GM18520 (cell line): ENCODE results near the gene RGL3.
"Not testable (repeated sequence)": the region's sequence is repeated elsewhere in the genome, so short reads cannot be mapped to it uniquely, and the experiment has no call there.

ENCODE experiments used
- ATAC-seq: cut with Tn5 transposase; IDR thresholded peaks from one replicate; pipeline ENCODE4 v1.9.1; 2021; ENCODE audit not compliant: unreplicated experiment

RGL3 gene

GRCh38 chr19:11418549-11419506 is at the start of gene RGL3:
RGL3 (minus strand) TSS chr19:11419314; CDS start chr19:11419278, 36 bp downstream.
- no peak for ATAC-seq

DNA sequence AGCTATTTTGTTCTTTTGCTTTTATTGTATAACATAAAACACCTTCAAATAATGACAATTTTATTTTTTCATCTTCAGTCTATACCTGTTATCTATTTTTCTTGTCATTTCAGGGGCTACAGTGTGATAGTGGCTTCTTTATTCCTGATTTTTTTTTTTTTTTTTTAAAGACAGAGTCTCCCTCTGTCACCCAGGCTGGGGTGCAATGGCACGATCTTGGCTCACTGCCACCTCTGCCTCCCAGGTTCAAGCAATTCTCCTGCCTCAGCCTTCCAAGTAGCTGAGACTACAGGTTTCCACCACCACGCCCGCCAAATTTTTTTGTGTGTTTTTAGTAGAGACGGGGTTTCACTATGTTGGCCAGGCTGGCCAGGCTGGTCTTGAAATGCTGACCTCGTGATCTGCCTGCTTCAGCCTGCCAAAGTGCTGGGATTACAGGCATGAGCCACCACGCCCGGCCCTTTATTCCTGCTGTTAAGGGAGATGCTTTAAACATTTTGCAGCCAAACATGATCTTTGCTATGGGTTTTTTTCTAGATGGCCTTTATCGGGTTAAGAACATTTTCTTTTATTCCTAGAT is 49.2 kb upstream of the RGL3 start:
- ATAC-seq = not testable (repeated sequence)

DNA sequence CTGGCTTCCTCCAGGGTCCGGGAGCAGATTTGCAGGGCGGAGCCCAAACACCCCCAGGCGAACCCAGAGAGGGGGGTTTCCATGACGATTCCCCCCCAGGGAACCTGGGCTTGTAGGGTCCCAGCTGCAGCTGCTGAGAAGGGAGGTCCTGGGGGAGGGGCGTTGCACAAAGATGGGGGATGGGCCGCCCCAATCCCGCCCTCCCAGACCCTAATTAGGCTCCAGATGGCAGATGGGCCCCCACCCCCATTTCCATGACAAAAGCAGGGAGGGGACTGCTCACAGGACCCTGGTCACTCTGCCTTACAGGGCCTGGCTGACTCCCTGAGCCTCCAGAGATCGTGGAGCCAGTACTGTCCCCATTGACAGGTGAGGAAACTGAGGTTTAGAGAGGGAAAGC is 46.5 kb upstream of the RGL3 start:
- no peak for ATAC-seq

DNA sequence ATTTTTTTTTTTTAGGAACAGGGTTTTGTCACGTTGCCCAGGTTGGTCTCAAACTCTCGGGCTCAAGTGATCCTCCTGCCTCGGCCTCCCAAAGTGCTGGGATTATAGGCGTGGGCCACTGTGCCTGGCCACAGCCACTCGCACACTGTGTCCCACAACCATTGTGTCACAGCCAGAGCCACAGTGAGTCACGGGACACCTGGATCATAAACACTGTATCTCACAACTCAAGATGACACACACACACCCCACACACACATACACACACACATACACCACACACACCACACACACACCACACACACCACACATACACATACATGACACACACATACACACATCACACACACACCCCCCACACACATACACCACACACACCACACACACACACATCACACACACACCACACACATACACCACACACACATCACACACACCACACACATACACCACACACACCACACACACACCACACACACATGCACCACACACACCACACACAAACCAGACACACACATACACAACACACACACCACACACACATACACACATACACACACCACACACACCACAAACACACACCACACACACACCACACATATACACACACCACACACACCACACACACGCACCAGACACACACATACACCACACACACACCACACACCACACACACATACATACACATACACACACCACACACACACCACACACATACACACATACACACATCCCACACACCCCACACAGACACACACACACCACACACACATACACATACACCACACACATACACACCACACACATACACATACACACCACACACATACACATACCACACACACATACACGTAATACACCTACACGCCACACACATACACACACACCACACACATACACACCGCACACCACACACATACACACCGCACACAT is 45.5 kb upstream of the RGL3 start:
- ATAC-seq = no peak

- no peak for ATAC-seq
Measured at GRCh38 chr19:11463391-11463790, 44.3 kb upstream of the RGL3 start.

DNA sequence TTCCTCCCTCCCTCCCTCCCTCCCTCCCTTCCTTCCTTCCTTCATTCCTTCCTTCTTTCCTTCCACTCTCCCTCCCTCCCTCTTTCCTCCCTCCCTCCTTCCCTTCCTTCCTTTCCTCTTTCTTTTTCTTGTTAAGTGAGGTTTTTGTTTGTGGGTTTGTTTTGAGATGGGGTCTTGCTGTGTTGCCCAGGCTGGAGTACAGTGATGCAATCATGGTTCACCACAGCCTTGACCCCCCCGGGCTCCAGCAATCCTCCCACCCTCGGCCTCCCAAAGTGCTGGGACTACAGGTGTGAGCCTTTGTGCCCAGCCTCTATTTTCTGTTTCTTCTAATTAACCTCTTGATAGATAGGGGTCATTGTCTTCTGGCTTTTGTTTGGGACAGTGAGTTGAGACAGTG is 42.3 kb upstream of the RGL3 start:
- ATAC-seq = no peak

- no peak for ATAC-seq
Measured at GRCh38 chr19:11460207-11460606, 41.1 kb upstream of the RGL3 start.

DNA sequence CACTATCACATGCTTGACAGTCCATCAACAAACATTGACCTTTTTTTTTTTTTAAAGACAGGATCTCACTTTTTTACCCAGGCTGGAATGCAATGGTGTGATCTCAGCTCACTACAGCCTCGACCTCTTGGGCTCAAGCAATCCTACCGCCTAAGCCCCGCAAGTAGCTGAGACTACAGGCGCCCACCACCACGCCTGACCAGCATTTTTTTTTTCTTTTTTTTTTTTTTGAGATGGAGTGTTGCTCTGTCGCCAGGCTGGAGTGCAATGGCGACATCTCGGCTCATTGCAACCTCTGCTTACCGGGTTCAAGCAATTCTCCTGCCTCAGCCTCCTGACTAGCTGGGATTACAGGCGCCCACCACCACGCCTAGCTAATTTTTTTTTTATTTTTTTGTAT is 39.8 kb upstream of the RGL3 start:
- not testable (repeated sequence) for ATAC-seq

DNA sequence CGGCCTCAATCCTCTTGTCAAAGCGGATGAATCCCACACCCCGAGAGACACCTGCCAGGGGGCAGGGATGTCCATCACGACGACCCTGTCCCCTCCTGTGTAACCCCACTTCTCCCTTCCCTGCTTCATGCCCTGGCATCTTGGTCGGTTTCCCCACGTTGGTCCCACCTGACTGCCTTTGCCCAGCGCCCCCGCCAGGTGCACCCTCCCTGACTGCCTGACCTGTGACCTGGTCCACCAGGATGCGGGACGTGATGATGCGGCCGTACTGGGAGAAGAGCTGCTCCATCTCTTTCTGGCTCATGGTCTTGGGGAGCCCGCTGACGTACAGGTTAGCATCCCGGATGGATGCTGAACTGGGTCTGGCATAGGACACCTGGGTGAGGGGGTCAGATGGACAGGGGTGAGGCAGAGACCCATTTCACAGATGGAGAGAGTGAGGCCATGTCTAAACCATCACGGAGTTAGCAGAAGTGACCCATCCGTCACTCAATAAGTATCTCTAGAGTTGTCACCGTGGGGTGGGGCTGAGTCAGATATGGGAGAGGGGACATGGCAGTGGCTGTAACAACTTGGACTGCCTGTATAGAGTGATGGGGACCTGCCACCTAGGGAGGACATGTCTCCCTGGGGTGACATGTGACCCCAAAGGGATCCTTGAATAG is 39.3 kb upstream of the RGL3 start:
- no peak for ATAC-seq

GRCh38 chr19:11457831-11458230 is 38.7 kb upstream of the RGL3 start:
- no peak for ATAC-seq

GRCh38 chr19:11457115-11457514 is 38.0 kb upstream of the RGL3 start:
- no peak for ATAC-seq

DNA sequence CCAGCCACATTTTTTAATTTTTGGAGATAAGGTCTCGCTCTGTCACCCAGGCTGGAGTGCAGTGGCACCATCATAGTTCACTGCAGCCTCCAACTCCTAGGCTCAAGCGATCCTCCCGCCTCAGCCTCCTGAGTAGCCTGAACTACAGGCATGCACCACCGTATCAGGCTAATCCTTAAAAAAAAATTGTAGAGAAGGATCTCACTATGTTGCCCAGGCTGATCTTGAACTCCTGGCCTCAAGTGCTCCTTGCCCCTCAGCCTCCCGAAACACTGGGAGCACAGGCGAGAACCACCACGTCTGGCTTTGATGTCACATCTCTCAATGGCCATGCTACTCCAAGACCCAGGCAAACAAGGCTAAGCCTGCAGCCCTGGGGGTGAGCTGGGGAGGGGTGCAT is 37.5 kb upstream of the RGL3 start:
- ATAC-seq = no peak

GRCh38 chr19:11455233-11455554 is 36.1 kb upstream of the RGL3 start:
- ATAC-seq = not testable (repeated sequence)

DNA sequence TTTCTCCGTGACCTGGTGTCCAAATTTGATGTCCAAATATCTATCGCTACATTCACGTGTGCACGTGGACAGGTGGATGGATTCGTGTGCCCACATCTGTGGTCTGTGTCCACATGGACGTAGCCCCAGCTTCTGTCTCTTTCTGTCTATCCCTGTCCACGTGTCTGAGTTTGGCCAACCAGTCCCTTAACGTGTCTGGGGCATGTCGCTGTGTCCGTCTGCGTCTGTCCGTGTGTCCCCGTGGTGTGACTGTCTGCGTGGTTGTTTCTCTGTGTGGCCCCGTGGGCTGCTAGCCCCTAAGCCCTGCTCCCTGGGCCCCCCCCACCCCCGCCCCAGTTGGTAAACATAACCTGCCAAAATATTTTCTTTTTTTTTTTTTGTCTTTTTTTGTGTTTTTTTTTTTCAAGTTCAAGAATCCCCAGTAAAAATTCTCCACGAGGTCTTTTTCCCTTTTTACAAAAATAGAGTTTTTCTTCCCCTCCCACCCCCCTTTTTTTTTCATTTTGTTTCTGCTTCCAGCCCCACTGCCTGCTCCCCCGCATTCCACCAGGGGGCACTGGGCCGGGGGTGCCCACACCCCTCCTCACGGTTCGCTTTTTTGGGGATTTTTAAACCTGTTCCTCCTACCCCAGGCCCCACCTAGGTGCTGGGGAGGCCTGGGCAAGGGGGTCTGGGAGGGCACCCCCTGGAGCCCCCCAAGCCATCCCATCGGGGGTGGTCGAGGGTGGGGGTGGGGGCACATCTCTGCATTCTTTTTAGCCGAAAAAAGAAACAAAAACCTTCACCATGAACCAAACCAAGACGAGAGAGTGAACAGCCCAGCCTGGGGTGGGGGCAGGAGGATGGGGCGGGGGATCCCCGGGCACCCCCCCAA is 34.6 kb upstream of the RGL3 start:
- ATAC-seq = no peak

DNA sequence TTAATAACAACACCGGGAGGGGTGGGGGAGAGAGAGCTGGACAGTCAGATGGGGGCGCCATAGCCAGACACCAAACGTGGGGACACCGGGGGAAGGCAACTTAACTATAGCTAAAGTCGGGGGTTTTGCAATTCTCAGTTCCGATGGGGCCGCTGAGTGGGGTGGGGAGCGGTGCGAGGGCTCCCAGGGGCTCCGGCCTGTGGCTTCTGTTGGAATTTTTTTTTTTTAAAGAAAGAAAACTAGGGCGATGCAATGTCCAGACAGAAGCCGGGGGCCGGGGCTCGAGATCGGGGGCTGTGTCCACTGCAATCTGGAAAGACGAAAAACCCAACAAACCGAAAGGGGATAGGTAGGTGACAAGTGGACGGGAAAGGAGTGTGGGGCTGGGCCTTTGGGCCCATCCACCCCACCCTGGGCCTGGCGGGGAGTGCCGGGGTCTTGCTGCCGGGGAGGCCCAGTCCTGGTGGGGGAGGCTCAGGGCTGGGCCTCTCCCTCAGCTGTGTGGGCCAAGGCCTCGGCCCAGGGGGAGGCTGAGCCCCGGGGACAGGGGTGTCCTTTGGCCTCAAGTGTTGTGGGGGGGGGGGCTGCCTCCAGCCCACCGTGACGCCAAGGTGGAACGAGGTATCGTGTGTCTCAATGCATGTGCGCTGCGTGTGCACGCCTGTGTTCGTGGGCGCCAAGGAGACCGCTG is 33.7 kb upstream of the RGL3 start:
- no peak for ATAC-seq

- ATAC-seq = no peak
Measured at GRCh38 chr19:11451871-11452619, 32.9 kb upstream of the RGL3 start.

DNA sequence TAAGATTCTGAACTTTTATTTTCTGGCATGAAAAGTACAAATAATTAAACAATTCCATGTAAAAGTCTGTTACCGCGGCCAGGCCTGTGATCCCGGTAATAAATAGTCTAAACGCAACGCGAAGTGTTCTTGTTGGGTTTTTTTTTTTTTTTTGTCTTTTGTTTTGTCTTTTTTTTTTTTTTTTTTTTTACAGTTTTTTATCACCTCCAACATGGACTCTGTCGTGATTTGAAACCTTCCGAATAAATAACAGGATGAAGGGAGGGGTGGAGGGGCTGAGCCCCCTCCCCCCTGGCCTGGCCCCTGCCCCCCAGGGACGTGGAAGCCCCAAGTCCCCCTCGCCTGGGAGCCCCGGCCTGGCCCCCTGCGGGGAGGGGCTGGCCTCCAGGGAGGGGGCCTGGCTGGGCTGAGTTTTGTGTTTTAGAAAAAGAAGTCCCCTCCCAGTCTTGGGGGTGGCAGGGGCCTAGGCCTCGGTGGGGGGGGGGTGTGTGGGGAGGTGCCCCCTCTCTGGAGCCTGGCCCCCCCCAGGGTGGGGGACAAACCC is 32.3 kb upstream of the RGL3 start:
- no peak for ATAC-seq

DNA sequence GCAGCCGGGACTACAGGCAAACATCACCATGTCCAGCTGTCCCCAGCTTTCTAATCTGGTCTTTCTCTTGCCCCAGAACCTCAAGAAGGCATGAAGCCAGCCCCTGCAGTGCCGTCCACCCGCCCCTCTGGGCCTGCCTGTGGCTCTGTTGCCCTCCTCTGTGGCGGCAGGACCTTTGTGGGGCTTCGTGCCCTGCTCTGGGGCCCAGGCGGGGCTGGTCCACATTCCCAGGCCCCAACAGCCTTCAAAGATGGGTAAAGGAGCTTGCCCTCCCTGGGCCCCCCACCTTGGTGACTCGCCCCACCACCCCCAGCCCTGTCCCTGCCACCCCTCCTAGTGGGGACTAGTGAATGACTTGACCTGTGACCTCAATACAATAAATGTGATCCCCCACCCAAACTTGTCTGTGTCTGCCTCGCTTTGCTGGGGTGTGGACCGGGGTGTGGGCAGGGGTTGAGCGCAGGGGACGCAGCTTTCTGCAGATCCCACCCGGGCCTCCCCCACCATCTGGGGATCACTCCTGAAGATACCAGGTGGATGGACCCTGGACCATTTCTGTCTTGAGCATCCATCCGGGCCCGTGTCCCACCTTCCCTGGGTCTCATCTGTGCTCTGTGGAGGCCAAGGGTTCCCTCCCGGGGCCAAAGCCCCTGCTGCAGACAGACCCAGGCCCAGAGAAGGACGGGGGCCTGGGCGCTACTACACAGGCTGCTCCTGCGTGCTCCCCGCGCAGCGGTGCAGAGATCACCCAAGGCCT is 31.6 kb upstream of the RGL3 start:
- no peak for ATAC-seq
